GM23338 (cell line): ENCODE results near the gene RPAP2. TPM values are rescaled to one million over a fixed set of nuclear protein-coding genes. Genes with fewer than 3 reads are reported as not detected.

Experiments used
- ATAC-seq: fragments of 200-7000 bp; cut with Tn5 transposase; 3 replicates; pipeline ENCODE4 v1.9.1; 2020
- DNase-seq: peaks from one replicate; pipeline ENCODE4 v3.0.0-alpha.2; 2015; ENCODE audit warnings: low spot score
- H2AFZ ChIP-seq: fragments of 200-600 bp; sonication (generic); 2 replicates; pipeline ENCODE4 v1.8.0; 2016; ENCODE audit warnings: antibody characterized with exemption, mild to moderate bottlenecking, moderate library complexity
- H3F3A ChIP-seq: fragments of 200-600 bp; sonication (generic); replicated peaks from 2 replicates; pipeline ENCODE4 v1.8.0; 2017; ENCODE audit warnings: antibody characterized with exemption, mixed run types, low read depth
- H3K27ac ChIP-seq: fragments of 200-600 bp; sonication (generic); 2 replicates; pipeline ENCODE4 v1.6.1; 2016; ENCODE audit warnings: low read depth
- H3K27me3 ChIP-seq: fragments of 200-600 bp; sonication (generic); 2 replicates; pipeline ENCODE4 v1.8.0; 2016; ENCODE audit warnings: mild to moderate bottlenecking, mixed run types, moderate library complexity; ENCODE audit not compliant: insufficient read depth
- H3K36me3 ChIP-seq: fragments of 200-600 bp; sonication (generic); 2 replicates; pipeline ENCODE4 v1.8.0; 2016; ENCODE audit warnings: mild to moderate bottlenecking; ENCODE audit not compliant: insufficient read depth
- H3K4me1 ChIP-seq: fragments of 200-600 bp; sonication (generic); 2 replicates; pipeline ENCODE4 v1.8.0; 2016; ENCODE audit warnings: mild to moderate bottlenecking, moderate library complexity; ENCODE audit not compliant: insufficient read depth
- H3K4me2 ChIP-seq: fragments of 200-600 bp; sonication (generic); 2 replicates; pipeline ENCODE4 v1.7.1; 2017; ENCODE audit warnings: mixed run types
- H3K4me3 ChIP-seq: fragments of 200-600 bp; sonication (generic); 2 replicates; pipeline ENCODE4 v1.6.1; 2016; ENCODE audit warnings: mixed run types
- H3K79me2 ChIP-seq: fragments of 200-600 bp; sonication (generic); replicated peaks from 2 replicates; pipeline ENCODE4 v1.8.0; 2017; ENCODE audit warnings: mild to moderate bottlenecking; ENCODE audit not compliant: insufficient read depth
- H3K9me2 ChIP-seq: fragments of 200-600 bp; sonication (generic); 2 replicates; pipeline ENCODE4 v1.8.0; 2017; ENCODE audit not compliant: insufficient read depth
- H4K20me1 ChIP-seq: fragments of 200-600 bp; sonication (generic); replicated peaks from 2 replicates; pipeline ENCODE4 v1.8.0; 2017; ENCODE audit warnings: mild to moderate bottlenecking; ENCODE audit not compliant: insufficient read depth
- H3K27ac Mint-ChIP-seq: 2 replicates; pipeline ENCODE4 v1.8.0; 2020; ENCODE audit warnings: inconsistent platforms, mild to moderate bottlenecking, moderate library complexity, mixed read lengths
- H3K27me3 Mint-ChIP-seq: 3 replicates; pipeline ENCODE4 v1.8.0; 2022; ENCODE audit warnings: low read depth, mild to moderate bottlenecking, moderate library complexity, mixed read lengths, inconsistent platforms; ENCODE audit not compliant: insufficient read depth, poor library complexity
- H3K36me3 Mint-ChIP-seq: 3 replicates; pipeline ENCODE4 v1.8.0; 2021; ENCODE audit warnings: low read depth, mild to moderate bottlenecking, inconsistent platforms, moderate library complexity, mixed read lengths
- H3K4me1 Mint-ChIP-seq: 3 replicates; pipeline ENCODE4 v1.8.0; 2020; ENCODE audit warnings: mild to moderate bottlenecking, inconsistent platforms, mixed read lengths
- H3K4me3 Mint-ChIP-seq: 3 replicates; pipeline ENCODE4 v1.8.0; 2021; ENCODE audit warnings: moderate library complexity, mild to moderate bottlenecking, inconsistent platforms, mixed read lengths
- H3K9me3 Mint-ChIP-seq: 3 replicates; pipeline ENCODE4 v1.8.0; 2020; ENCODE audit warnings: moderate library complexity, mild to moderate bottlenecking, inconsistent platforms, mixed read lengths
- ETS1 ChIP-seq: IDR thresholded peaks from 2 replicates; pipeline ENCODE4 v1.6.1; 2016; ENCODE audit warnings: antibody characterized with exemption
- EZH2 ChIP-seq: fragments of 200-600 bp; sonication (generic); IDR thresholded peaks from one replicate; pipeline ENCODE4 v1.8.0; 2017; ENCODE audit warnings: antibody characterized with exemption, mild to moderate bottlenecking, low read depth; ENCODE audit not compliant: unreplicated experiment
- JUNB ChIP-seq: IDR thresholded peaks from one replicate; pipeline ENCODE4 v1.6.1; 2016; ENCODE audit warnings: antibody characterized with exemption; ENCODE audit not compliant: unreplicated experiment
- NANOG ChIP-seq: IDR thresholded peaks from 2 replicates; pipeline ENCODE4 v1.6.1; 2016; ENCODE audit warnings: antibody characterized with exemption, borderline replicate concordance
- POLR2AphosphoS5 ChIP-seq: IDR thresholded peaks from 2 replicates; pipeline ENCODE4 v1.6.1; 2016; ENCODE audit warnings: antibody characterized with exemption, low read depth
- REST ChIP-seq: IDR thresholded peaks from one replicate; pipeline ENCODE4 v1.6.1; 2018; ENCODE audit warnings: antibody characterized with exemption; ENCODE audit not compliant: unreplicated experiment
- polyA plus RNA-seq: library from polyadenylated mRNA; unstranded; fragments of >200 nt; fragmentation: Nextera tagmentation; extraction: Ambion mirVana; gene quantifications from 2 replicates; pipeline ENCODE4 v1.2.1, GENCODE V29; 2016
- total RNA-seq: library from RNA; depleted of rRNA; stranded (reverse); fragments of >200 nt; shearing (Covaris generic); gene quantifications from 2 replicates; pipeline ENCODE4 v1.2.3, GENCODE V29; 2014

Gene RPAP2
- total and polyA plus RNA-seq, 2 experiments from 2014 or later = 26.6 to 30.4 TPM

- H3F3A ChIP-seq = no peaks in the 10 kb centered on the region
- H3K4me3 Mint-ChIP-seq = no peak overlapping the region
Measured at GRCh38 chr1:92306020-92306419, 7.2 kb downstream of the RPAP2 start.

GRCh38 chr1:92307980-92308379, 9.1 kb downstream of the RPAP2 start:
- no peak overlapping the region for H3K4me3 ChIP-seq
- ATAC-seq (no peak; the same call in 2 of the 3 replicates), DNase-seq (peak; percentile 45)
- Mint-ChIP-seq H3K4me3 (no peak overlapping the region), H3K27ac (peak overlapping the region; percentile 50; the same call in 1 of the 2 replicates), H3K4me1 (peaks cover 6% of the 10 kb centered on the region), H3K27me3 (no peaks in the 10 kb centered on the region), H3K9me3 (no peaks in the 10 kb centered on the region), H3K36me3 (peaks cover 32% of the 10 kb centered on the region)
- 0 out of 2 replicates have a peak, but pooled peaks cover 2% of the 10 kb centered on the region for H3K79me2 ChIP-seq
- H2AFZ ChIP-seq = no peak overlapping the region
- H3K4me1 ChIP-seq = no peaks in the 10 kb centered on the region
- no peaks in the 10 kb centered on the region for H3K9me2 ChIP-seq
- H3F3A ChIP-seq = no peaks in the 10 kb centered on the region
- no peaks in the 10 kb centered on the region for H4K20me1 ChIP-seq
- H3K27me3 ChIP-seq = no peaks in the 10 kb centered on the region
- peaks cover 16% of the 10 kb centered on the region for H3K36me3 ChIP-seq
- no peak overlapping the region; the same call in 1 of the 2 replicates for H3K4me2 ChIP-seq
- no peak for TF ChIP-seq JUNB
- no peak for TF ChIP-seq POLR2AphosphoS5
- no peak for TF ChIP-seq ETS1
- H3K27ac ChIP-seq = no peak overlapping the region

More at GRCh38 chr1:92306020-92306419, 7.2 kb downstream of the RPAP2 start:
- H3K4me2 ChIP-seq = no peak overlapping the region
- no peak for TF ChIP-seq POLR2AphosphoS5
- TF ChIP-seq JUNB = no peak
- no peak for TF ChIP-seq EZH2
- no peak for TF ChIP-seq REST
- no peak for TF ChIP-seq NANOG
- H3K27ac Mint-ChIP-seq = no peak overlapping the region
- H2AFZ ChIP-seq = no peak overlapping the region
- no peak overlapping the region for H3K4me3 ChIP-seq
- peaks cover 16% of the 10 kb centered on the region for H3K36me3 ChIP-seq
- no peak for DNase-seq
- no peaks in the 10 kb centered on the region for H3K9me2 ChIP-seq
- no peak overlapping the region for H3K27ac ChIP-seq
- no peaks in the 10 kb centered on the region for H3K27me3 Mint-ChIP-seq
- ATAC-seq = no peak
- H3K4me1 ChIP-seq = no peaks in the 10 kb centered on the region
- no peaks in the 10 kb centered on the region for H4K20me1 ChIP-seq
- H3K27me3 ChIP-seq = no peaks in the 10 kb centered on the region
- H3K4me1 Mint-ChIP-seq = peaks cover 6% of the 10 kb centered on the region
- H3K9me3 Mint-ChIP-seq = no peaks in the 10 kb centered on the region
- H3K36me3 Mint-ChIP-seq = peaks cover 40% of the 10 kb centered on the region
- peaks cover 4% of the 10 kb centered on the region; the same call in 1 of the 2 replicates for H3K79me2 ChIP-seq
